Keratinocyte (primary cell): ENCODE measurements around the gene HRH3. TPM values are rescaled to one million over a fixed set of nuclear protein-coding genes. Genes with fewer than 3 reads are reported as not detected.

Source experiments
- DNase-seq: peaks from one replicate; pipeline ENCODE4 v3.0.0-alpha.2; 2011; ENCODE audit warnings: low read depth, missing footprints, low spot score
- FAIRE-seq: peaks from 2 replicates; lab custom pipeline; 2011; peaks lifted over from hg19 to GRCh38; lab: Jason Lieb, UNC
- H2AFZ ChIP-seq: 2 replicates; pipeline ENCODE4 v1.6.0; 2012; ENCODE audit warnings: low read length, control low read depth, inconsistent platforms; ENCODE audit not compliant: control insufficient read depth
- H3K27ac ChIP-seq: 2 replicates; pipeline ENCODE4 v1.5.1; 2011; ENCODE audit warnings: low read length; ENCODE audit not compliant: control insufficient read depth, insufficient read depth
- H3K27me3 ChIP-seq: 3 replicates; pipeline ENCODE4 v1.6.0; 2011; ENCODE audit warnings: low read length; ENCODE audit not compliant: control insufficient read depth, insufficient read depth; ENCODE audit errors: extremely low read depth
- H3K36me3 ChIP-seq, 2 experiments: 2 replicates in 1 of 2; 3 replicates in 1 of 2; pipeline ENCODE4 v1.5.1; 2011; ENCODE audit warnings: low read length in 2 of 2, mild to moderate bottlenecking in 1 of 2; ENCODE audit not compliant: control insufficient read depth in 2 of 2, insufficient read depth in 2 of 2; ENCODE audit errors: extremely low read depth in 1 of 2
- H3K4me1 ChIP-seq: 3 replicates; pipeline ENCODE4 v1.5.1; 2011; ENCODE audit warnings: low read length; ENCODE audit not compliant: control insufficient read depth, insufficient read depth; ENCODE audit errors: extremely low read depth
- H3K4me2 ChIP-seq: 3 replicates; pipeline ENCODE4 v1.6.0; 2011; ENCODE audit warnings: low read depth, low read length; ENCODE audit not compliant: control insufficient read depth, insufficient read depth; ENCODE audit errors: extremely low read depth
- H3K4me3 ChIP-seq, 3 experiments: fragments of 200-600 bp in 1 of 3; sonication (generic) in 1 of 3; 2 replicates in 2 of 3; 3 replicates in 1 of 3; pipeline ENCODE4 v1.5.1; 2011 to 2016; ENCODE audit warnings: low read length in 3 of 3, mild to moderate bottlenecking in 3 of 3, control low read depth in 2 of 3, inconsistent platforms in 1 of 3, low read depth in 1 of 3, mixed read lengths in 1 of 3, mixed run types in 1 of 3, moderate library complexity in 1 of 3; ENCODE audit not compliant: control insufficient read depth in 2 of 3, insufficient read depth in 2 of 3; ENCODE audit errors: extremely low read depth in 1 of 3
- H3K79me2 ChIP-seq: 2 replicates; pipeline ENCODE4 v1.6.0; 2012; ENCODE audit warnings: low read length; ENCODE audit not compliant: control insufficient read depth, insufficient read depth
- H3K9ac ChIP-seq: 3 replicates; pipeline ENCODE4 v1.6.0; 2011; ENCODE audit warnings: low read length; ENCODE audit not compliant: control insufficient read depth, insufficient read depth; ENCODE audit errors: extremely low read depth
- H3K9me1 ChIP-seq: 3 replicates; pipeline ENCODE4 v1.6.0; 2011; ENCODE audit warnings: low read length; ENCODE audit not compliant: control insufficient read depth, insufficient read depth; ENCODE audit errors: extremely low read depth
- H3K9me3 ChIP-seq: 2 replicates; pipeline ENCODE4 v1.5.1; 2012; ENCODE audit warnings: low read depth, low read length; ENCODE audit not compliant: control insufficient read depth
- H4K20me1 ChIP-seq: 3 replicates; pipeline ENCODE4 v1.6.0; 2011; ENCODE audit warnings: low read length; ENCODE audit not compliant: control insufficient read depth, insufficient read depth; ENCODE audit errors: extremely low read depth
- EZH2 ChIP-seq: IDR thresholded peaks from one replicate; pipeline ENCODE4 v1.6.1; 2012; ENCODE audit warnings: inconsistent platforms, mild to moderate bottlenecking, low read length, moderate library complexity
- dilution Hi-C: fragments of 300-500 bp; cut with MboI; formaldehyde crosslinking; loops from one replicate; pipeline ENCODE4 v1.7.0; 2020; ENCODE audit warnings: low sequenced_read_pairs; ENCODE audit not compliant: extremely low pct_ligation_motif_present
- polyA plus RNA-seq, 5 experiments: library from polyadenylated mRNA; depleted of rRNA in 3 of 5; stranded (reverse) in 3 of 5; stranded (forward) in 1 of 5; unstranded in 1 of 5; fragments of >200 nt; gene quantifications; 1 replicate in 1 of 5; 2 replicates in 3 of 5; 3 replicates in 1 of 5; pipeline versions ENCODE4 v1.2.1 to v1.2.3, GENCODE V29; 2011 to 2012; ENCODE audit warnings: missing spikeins in 2 of 5, low read depth in 1 of 5, low replicate concordance in 1 of 5
- TF ChIP-seq, protein P1 (sequence below), 3 experiments: IDR thresholded peaks in 1 of 3; conservative IDR thresholded peaks in 1 of 3; optimal IDR thresholded peaks in 1 of 3; 2 replicates in 2 of 3; 3 replicates in 1 of 3; pipeline versions ENCODE3 to v1.5.1; 2011; ENCODE audit warnings: low read length in 3 of 3, mild to moderate bottlenecking in 3 of 3, moderate library complexity in 2 of 3, control low read depth in 1 of 3, inconsistent platforms in 1 of 3; ENCODE audit not compliant: insufficient read depth in 2 of 3; ENCODE audit errors: extremely low read depth in 1 of 3

Gene HRH3
- polyA plus RNA-seq, 1 donor (not counting 4 experiments of a cell fraction or from before 2014, with no cell fraction given), result not detected

DNA sequence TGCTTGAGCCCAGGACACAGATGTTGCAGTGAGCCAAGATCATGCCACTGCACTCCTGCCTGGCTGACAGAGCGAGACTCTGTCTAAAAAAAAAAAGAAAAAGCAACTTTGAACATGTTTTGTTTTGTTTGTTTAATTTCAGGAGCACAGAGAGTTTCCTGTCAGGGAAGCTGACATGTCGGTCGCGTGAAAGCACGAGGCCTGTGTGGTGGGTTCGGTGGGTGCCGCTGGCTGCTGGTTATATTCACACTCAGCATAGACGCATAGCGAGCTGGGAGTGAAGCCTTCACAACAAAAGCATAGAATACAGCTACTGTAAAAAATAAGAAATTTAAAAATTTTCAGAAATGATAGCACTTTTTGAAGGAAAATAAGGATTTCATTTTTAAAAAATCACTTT, 22.8 kb downstream of the HRH3 start:
- TF ChIP-seq EZH2, result no peak
- TF ChIP-seq, protein P1, sequence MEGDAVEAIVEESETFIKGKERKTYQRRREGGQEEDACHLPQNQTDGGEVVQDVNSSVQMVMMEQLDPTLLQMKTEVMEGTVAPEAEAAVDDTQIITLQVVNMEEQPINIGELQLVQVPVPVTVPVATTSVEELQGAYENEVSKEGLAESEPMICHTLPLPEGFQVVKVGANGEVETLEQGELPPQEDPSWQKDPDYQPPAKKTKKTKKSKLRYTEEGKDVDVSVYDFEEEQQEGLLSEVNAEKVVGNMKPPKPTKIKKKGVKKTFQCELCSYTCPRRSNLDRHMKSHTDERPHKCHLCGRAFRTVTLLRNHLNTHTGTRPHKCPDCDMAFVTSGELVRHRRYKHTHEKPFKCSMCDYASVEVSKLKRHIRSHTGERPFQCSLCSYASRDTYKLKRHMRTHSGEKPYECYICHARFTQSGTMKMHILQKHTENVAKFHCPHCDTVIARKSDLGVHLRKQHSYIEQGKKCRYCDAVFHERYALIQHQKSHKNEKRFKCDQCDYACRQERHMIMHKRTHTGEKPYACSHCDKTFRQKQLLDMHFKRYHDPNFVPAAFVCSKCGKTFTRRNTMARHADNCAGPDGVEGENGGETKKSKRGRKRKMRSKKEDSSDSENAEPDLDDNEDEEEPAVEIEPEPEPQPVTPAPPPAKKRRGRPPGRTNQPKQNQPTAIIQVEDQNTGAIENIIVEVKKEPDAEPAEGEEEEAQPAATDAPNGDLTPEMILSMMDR (optimal IDR thresholded peaks at IDR 0.05 in 1 of 3, IDR thresholded peaks at IDR 0.05 in 1 of 3, conservative IDR thresholded peaks at IDR 0.05 in 1 of 3; ENCODE audit: extremely low read depth in 1 of 3, insufficient read depth in 2 of 3, low read length in 3 of 3), result no peak
- H3K4me1 ChIP-seq, result no peaks in the 10 kb centered on the region
- DNase-seq (no peak), FAIRE-seq (no peak)
- H2AFZ ChIP-seq, result no peak overlapping the region
- no peak overlapping the region for H3K4me2 ChIP-seq
- H3K27me3 ChIP-seq, result no peaks in the 10 kb centered on the region
- peaks cover 41 to 42% of the 10 kb centered on the region in 2 experiments for H3K36me3 ChIP-seq
- H3K9me1 ChIP-seq, result no peaks in the 10 kb centered on the region
- dilution Hi-C loops, result no loop called here
- no peak overlapping the region for H3K27ac ChIP-seq
- no peak overlapping the region for H3K9ac ChIP-seq
- no peak overlapping the region for H3K4me3 ChIP-seq
- peaks cover 10% of the 10 kb centered on the region for H3K79me2 ChIP-seq
- H3K9me3 ChIP-seq, result no peaks in the 10 kb centered on the region
- no peaks in the 10 kb centered on the region for H4K20me1 ChIP-seq

DNA sequence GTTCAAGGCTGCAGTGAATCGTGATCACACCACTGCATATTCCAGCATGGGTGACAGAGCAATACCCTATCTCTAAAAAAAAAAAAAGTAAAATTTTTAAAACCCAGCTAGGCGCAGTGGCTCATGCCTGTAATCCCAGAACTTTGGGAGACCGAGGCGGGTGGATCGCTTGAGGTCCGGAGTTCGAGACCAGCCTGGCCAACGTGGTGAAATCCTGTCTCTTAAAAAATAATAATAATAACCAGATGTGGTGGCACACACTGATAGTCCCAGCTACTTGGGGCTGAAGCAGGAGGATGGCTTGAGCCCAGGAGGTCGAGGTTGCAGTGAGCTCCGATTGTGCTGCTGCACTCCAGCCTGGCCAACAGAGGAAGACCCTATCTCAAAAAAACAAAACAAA, 23.8 kb downstream of the HRH3 start:
- H3K36me3 ChIP-seq, result peaks cover 35 to 43% of the 10 kb centered on the region in 2 experiments
- FAIRE-seq, result no peak
- H2AFZ ChIP-seq, result no peak overlapping the region

More for the DNA sequence above, 23.8 kb downstream of the HRH3 start:
- no peak for DNase-seq
- no peaks in the 10 kb centered on the region for H3K27me3 ChIP-seq
- no peaks in the 10 kb centered on the region for H3K9me3 ChIP-seq
- no peaks in the 10 kb centered on the region for H3K9me1 ChIP-seq
- H3K79me2 ChIP-seq, result peaks cover 20% of the 10 kb centered on the region
- no peak overlapping the region for H3K9ac ChIP-seq
- H3K4me3 ChIP-seq, result no peak overlapping the region
- TF ChIP-seq, protein P1 (optimal IDR thresholded peaks at IDR 0.05 in 1 of 3, IDR thresholded peaks at IDR 0.05 in 1 of 3, conservative IDR thresholded peaks at IDR 0.05 in 1 of 3; ENCODE audit: extremely low read depth in 1 of 3, insufficient read depth in 2 of 3, low read length in 3 of 3), result no peak
- no peak for TF ChIP-seq EZH2
- dilution Hi-C loops, result no loop called here
- no peak overlapping the region for H3K4me2 ChIP-seq
- H3K27ac ChIP-seq, result no peak overlapping the region
- no peaks in the 10 kb centered on the region for H4K20me1 ChIP-seq
- no peaks in the 10 kb centered on the region for H3K4me1 ChIP-seq
